ENCODE measurements around the gene NFIA.

The NFIA gene

DNA sequence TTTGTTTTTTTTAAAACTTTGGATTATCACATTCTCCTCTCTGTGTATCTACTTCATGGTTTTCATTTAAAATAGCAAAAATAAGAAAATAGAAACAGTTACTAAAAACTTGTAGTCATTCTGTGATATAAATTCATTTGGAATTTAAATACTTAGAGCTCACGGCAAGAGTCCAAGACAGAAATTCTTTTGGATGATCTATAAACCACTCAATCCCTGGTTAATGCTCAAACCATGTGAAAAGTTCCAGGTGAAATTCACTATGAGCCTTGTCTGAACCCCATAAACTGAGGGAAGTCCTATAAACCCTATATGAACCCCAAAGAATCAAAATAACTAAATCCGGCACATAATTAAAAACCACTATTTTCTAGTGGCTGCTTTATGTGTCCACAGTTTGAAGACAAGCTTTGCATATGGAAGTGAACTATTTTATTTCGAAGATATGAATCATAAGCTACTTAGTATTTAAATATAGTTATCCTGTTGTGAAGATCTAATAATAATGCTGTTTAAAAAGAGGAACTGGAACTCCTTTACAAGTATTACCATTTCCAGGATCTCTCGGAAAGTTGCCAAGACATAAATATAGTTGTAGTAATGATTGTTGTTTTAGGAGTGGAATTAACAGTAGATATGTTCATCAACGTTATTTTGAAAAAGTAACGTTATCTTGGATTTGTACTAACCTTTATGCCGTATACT, 163.5 kb downstream of the NFIA start:
- no peak for DNase-seq (ENCODE audit: low read depth, low spot score)

DNA sequence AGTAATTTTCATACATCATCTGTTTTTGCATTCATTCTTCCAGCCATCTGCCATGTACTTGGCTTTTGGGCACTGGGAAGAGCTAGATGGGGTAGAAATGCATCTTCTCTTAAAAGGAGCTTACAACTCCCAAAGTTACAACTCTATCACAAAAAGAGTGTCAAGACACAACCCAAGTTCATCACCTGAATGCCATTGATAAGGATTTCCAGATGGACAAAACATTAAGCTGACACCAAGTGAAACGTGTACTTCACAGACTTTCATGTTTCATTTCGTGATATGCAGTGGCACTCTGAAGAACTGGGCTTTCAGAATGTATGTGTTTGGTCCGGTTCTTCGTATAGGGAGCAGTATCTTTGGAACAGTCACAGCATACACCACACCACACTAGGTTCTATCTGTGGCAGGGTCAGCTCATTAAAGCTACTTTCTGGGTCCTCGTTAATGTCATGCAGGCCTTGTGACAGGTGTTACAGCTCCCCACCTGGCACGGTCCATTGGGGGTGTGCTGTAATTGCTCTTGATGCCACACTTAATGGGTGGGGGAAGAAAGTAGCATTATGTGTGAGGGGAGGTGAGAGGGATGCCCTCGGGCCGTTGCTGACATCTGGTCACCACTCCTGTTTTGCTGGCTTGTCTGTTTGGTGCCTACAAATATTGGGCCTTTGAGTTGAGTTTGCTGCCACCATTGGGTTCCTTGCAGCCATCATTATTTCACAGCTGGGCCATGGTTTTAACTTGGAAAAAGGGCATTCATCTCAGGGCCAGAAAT, 164.9 kb downstream of the NFIA start:
- DNase-seq (ENCODE audit: low read depth, low spot score) = no peak

DNA sequence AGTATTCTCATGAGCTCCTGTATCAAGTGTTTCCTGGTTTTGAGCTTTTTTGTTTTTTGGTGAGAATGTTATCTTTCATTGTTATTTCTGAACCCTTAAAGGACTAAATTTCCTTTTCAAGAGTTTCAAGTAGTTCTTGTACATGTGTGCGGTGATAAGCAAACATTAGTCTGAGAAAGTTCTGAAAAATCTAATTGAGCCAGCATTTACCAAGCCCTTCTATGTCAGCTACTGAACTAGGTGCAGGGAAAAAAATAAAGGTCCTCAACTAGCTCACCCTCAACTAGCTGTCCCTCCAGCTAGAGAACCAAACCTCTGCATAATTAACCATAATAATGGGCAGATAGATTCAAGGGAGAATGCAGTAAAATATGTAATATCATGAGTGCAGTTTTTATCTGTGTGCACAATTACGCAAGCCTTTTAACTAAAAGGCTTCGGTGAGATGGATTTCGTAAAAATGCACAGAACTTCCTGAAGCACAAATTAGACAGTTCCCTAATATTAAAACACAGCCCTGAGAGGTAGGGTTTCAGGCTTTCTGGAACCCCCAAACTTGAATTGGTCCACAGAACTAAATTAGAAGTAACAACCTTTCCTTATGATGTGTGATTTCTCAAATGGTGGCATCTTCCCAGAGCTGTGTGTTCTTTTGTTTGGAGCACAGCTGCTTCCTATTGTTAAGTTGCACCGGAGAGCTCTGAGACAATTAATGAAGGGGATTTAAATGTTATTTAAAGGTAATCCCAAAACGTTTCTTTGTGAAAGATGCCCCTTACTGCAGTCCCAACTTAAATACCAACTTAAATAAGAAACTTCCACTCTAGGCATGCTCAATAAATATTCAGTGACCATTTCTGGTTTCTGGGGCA, 165.8 kb downstream of the NFIA start:
- DNase-seq (ENCODE audit: low read depth, low spot score) = no peak

DNA sequence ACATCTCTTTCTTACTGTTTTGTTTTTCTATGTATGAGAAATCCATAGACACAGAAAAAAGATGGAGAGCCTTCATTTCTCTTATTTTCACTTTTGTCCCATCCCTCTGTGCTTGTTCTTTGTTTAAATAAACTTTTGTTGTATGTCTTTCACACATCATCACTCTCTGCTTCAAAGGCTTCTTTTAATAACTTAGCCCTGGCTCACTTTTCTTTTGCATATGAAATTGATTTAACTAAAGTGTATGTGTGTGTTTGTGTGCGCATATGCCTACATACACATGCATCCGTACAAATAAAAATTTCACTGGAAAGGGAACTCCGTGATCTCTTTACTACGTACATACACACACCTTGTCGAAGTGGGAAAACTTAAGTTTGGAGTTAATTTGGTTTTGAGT, 168.6 kb downstream of the NFIA start:
- DNase-seq (ENCODE audit: low read depth, low spot score) = no peak

DNA sequence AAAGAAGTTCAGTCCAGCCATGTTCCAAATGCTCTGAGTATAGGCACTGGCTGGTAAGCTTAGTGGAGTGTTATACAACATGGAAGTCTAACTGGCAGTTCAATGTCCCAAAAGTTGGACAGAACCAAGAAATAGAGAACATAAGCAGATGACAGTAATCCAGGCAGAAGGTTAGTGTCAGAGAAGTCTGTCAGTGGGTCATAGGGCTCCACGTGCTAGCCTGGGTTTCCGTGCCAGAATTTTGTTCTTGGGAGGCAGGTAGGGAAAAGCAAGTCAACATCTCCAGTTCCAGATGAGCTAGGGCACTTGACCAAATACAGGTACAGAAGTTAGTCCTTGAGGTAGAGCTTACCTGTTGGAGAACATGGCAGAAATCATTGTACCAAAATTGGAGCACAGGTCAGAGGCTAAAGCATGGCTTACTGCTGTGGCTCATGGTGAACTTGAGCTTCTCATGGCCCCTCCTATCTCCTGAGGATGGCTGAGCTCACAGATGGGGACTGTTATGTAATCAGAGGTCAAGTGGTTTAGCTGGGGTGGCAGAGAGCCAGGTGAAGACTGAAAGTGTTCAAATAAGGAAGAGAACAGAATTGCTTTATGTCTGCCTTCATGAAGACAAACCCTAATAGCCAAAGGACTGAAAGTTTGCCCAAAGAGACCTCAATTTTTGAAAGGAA, 170.8 kb downstream of the NFIA start:
- DNase-seq (ENCODE audit: low read depth, low spot score) = no peak

DNA sequence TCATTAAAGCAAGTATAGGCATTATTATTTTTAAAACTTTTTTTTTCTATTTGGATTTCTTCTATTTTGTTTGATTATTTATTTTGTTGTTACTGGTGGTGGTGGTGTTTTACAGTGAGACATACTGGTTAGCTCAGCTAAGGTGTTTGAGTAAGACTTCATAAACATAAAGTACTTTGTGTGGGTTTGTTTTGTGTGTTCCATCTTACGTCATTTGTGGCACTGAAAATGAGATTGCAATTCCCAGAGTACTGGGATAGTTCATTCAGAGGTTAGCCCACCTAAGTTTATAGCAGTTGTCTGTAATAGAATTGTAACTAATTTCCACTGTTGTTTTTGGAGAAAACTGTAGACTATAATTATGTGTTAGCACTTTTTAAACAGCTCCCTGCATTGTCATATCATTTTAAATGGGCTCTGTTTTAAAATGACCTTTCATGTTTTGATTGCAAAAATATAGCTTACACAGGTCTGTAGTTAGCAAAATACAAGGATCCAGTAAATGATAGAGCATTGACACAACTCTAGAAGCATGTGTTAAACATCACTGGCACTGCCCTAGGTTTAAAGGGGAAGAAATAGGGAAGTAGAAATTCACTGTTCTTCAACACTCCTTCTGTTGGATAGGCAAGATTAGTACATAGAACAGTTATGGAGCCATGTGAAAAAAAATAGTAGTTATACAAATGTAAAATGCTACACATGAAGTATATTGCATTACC, 171.7 kb downstream of the NFIA start:
- DNase-seq (ENCODE audit: low read depth, low spot score) = no peak

DNA sequence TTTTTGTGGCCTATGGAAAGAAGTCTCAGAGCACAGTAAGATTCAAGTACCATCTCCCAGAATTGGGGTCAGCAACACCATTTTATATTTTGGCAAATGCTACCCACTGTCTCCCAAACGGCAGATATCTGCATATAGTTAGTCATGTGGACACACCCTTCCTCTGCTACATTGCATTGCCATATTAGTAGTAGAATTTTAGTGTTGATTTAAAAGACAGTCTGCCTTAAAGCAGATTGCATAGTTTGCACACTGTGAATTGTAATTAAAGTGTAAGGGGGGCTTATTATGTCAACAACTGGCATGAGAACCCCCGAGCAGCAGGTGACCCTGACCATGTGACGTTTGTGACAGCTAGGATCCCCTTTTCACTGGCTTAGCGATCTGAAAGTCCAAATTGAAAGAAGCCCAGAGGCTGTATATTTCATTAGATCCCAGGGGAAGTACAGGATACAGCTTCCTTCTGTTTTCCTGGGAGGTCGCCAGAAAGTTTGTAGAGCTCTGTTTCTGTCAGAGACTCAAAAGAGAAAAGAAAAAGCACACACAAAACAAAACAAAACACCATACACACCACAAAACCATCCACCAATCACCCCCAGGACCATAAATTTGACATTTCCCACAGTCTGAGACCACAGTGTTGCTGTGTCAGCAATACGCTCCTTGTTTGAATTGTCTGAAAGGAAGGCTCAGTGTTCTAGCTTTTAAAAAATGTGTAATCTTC, 172.4 kb downstream of the NFIA start:
- no peak for DNase-seq (ENCODE audit: low read depth, low spot score)

DNA sequence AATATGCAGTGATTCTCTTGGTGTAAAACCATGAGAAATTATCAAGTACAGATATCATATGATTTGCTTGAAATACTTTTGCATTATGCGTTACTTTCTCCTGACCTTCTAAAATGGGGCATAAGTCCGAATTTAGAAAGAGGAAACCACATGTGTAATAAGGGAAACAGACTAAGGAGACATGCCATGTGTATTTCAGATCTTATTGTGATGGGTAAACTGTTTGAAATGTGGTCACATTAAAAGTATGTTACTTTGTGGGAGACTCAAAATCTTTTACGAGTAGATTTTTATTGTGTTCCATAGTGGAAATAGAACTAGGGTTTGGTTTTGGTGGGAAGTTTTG, 173.0 kb downstream of the NFIA start:
- no peak for DNase-seq (ENCODE audit: low read depth, low spot score)

DNA sequence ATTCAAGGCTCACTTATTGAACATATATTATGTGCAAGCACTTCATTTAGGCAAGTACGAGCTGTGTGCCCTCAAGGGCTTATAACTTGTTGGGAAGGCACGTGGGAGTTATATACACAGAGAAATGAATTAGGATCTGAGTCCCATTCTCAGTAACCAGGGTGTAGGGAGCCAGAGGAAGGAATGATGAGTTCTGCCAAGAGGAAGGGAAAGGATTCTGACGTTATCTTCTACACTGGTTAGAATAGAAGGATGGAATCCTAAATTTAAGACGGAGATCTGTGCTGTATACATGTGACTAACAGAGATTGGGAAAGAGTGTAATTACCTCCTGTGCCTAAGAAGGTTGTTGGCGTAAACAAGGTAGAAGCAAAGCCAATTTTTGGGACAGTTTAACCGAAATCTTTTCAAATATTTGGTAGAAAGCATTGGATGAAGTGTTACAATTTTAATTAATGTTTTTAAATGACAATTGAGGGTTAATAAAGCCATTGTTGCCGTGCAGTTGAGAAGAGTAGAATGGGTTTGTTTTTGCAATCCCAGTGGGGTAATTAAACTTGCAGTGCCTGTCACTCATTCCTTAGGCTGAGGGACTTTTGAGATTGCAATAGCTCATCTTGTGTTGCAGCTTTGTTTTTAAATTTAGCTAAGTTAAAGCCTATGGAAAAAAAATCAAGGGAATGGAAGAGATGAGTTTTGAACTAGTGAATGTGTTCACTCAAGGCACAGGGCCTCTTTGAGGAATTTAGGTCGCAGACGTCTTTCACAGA, 177.2 kb downstream of the NFIA start:
- no peak for DNase-seq (ENCODE audit: low read depth, low spot score)

DNA sequence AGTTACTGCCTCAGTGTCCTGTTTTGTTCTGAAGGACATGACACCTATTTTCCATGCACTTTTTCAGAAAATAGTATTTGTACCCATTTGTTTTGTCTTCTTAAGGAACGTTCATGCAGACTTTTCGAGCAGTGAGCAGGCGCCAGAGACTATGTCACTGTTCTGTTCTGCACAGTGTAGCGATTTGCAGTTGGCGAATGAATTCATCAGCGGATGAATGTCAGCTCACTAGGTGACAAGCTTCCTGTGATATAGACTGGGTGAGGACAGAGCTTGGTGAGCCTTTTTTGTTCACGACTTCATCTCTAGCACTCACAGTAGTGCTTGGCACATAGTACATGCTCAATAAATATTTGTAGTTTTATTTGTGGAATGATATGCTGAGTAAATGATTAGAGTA, 177.8 kb downstream of the NFIA start:
- no peak for DNase-seq (ENCODE audit: low read depth, low spot score)

DNA sequence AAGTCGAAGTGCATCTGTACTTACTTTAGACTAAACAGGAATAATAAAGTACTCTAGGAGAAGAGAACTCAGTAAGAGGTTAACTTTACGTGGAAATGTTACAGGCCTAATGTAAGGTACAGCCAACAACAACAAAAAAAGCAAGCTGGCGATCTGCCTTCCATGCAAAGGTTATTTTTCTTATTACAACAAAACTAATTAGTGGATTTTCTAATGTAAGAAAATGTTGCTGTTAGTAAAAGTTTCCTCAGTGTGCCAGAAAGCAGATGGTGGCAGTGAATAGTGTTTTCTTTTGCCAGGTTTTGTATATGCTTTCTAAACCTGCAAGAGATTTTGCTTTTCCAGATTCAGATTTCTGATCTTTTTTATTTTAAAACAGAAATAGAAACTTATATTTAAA, 179.2 kb downstream of the NFIA start:
- DNase-seq (ENCODE audit: low read depth, low spot score) = no peak

DNA sequence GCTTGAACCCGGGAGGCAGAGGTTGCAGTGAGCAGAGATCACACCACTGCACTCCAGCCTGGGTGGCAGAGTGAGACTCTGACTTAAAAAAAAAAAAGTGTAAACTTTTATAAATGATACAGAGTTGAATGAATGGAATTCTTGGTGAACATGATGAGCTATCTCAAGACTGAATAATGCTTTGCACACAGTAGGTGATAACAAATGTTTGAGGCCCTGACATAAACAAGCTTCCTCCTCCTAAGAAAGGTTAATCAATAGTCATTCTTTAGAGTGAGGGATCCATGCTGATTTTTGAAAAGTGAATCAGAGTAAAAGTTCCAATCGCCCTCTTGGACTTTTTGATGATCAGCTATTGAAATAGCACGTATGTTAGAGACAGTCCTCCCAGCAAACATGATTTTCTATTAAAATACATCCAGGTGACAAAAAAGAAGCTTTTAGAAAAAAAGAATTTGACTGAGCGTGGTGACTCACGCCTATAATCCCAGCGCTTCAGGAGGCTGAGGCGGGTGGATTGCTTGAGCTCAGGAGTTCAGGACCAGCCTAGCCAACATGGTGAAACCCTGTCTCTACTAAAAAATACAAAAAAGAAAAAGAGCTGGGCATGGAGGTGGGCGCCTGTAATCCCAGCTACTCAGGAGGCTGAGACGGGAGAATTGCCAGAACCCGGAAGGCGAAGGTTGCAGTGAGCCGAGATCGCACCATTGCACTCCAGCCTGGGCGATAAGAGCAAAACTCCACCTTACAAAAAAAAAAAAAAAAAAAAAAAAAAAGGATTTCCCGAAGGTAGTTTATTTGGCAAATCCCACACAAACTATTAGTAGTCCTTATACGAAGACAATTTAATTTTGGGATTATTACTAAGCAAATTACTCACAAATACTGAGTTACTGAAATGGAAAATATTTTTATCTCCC, 181.8 kb downstream of the NFIA start:
- no peak for DNase-seq (ENCODE audit: low read depth, low spot score)

DNA sequence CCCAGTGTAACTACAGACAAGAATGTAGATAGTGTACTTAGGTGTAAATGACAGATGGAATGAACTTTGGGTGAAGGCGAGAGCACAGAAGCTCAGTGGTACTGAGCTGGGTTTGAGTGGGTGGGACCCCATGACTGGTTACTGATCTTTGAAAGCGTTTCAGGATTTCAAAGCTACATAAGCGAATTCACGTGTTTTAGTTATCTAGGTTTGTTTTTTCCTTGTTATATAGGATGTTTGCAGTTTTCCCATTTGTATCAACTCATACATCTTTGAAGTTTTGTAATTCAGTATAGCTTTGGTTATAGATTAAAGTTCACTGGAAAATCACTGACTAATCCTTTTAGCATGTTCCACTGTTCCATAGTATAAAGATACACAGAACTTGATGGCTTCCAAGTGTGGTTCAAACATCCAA, 182.5 kb downstream of the NFIA start:
- no peak for DNase-seq (ENCODE audit: low read depth, low spot score)

DNA sequence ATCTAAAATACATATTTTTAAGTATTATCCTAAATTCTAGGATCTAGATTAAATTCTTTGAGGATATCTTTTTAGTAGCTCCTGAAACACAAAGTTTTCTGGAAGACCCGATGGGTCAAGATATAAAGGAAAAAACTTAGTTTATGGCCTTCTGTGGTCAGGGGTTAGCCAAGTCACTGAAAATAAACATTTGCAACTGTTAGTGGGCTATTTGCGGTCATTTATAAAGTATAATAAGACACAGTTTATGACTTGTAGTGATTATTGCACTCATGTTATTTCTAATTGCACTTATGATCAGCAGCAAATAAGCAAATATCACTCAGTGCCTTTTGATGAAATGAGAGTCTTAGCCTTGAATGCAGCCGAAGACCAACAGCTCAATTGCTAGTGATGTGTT, 183.3 kb downstream of the NFIA start:
- DNase-seq (ENCODE audit: low read depth, low spot score) = no peak

DNA sequence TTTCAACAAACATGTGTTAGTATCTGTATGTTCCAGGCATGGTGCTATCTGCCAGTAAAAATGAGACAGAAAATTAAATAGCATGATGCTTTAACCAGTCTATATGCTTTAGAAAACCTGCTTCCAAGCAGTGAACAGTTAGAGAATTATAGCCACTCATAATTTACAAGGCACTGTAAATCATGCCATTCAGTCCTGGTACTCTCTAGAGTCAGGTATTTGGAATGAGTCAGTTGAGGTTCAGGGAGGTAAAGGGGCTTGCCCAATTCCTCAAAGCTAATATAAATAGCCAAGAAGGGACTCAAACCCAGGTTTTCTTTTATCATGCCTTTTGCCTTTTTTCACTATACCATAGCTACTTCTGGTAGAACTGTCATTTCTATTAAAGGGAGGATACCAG, 184.4 kb downstream of the NFIA start:
- no peak for DNase-seq (ENCODE audit: low read depth, low spot score)

DNA sequence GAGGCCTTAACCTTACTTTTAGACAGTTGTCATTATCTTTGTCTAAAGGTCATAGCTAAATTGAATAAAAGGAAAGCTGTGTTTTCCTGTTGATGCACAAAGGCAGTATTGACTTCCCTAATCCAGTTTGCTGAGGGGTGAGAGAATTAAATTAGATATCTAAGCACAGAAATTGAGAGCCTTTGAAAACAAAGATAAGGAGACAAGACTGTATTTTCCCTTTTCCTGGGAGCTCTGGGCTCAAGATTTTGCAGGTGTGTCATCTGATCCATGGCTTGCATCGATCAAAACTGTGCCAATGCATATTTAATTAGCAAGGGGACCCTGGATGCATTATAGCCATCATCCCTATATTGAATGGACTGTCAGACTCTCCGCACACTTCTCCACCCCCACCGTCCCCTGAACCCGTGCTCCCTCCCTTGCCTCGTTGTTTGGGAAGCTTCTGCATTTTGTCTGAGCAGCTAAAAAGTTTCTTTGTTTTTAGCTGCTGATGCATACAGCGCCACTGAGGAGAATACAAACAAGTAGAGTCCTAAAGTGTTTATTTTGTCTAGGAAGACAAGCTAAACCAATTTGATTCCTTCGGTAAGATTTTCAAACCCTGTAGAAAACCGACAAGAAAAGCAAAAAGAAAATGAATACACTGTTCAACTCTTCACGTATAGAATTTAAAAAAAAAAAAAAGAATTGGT, 186.3 kb downstream of the NFIA start:
- DNase-seq (ENCODE audit: low read depth, low spot score) = no peak

DNA sequence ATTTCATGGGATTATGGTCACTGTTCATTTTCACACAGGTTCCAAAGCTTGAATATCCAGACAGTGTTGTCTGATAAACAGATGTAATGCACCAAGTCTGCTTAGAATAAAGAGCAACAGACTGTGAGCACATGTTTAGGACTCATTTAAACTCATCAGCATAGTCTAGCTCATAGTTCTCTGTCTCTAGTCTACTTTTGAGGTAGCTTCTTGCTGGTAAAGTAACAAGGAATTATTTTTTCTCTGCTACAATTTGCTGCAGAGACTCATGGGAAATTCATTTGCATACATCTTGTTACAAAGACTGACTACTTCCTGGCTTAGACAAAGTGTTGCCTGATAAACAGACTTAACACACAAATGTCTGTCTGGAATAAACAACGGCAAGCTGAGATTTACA, 187.2 kb downstream of the NFIA start:
- no peak for DNase-seq (ENCODE audit: low read depth, low spot score)

DNA sequence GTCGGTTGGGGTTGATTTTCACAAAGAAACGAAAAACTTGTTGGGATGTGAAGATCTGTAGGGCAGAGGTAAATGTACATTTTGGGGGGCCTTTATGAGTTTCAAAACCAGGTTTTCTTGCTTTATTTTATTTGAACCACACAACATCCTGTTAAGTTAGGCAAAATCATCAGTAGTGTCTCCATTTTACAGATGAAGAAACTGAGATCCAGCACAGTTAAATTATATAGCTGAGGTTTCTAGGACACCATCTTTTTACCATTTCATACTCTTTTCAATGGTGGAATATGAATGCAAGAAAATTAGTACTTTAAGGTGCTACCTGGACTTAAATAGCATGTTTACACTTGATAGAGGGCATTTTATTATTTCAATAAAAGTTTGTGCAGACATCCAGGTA, 187.7 kb downstream of the NFIA start:
- no peak for DNase-seq (ENCODE audit: low read depth, low spot score)

Data from iPS DF 19.7 (cell line).